GM23338 (cell line): ENCODE data around the gene XAB2.

Experiments used
- CREB1 ChIP-seq: fragments of 250-450 bp; sonication (Bioruptor Pico); IDR thresholded peaks from 2 replicates; pipeline ENCODE4 v1.5.0; 2020; ENCODE audit warnings: low read depth, mild to moderate bottlenecking, moderate library complexity
- EZH2 ChIP-seq: fragments of 200-600 bp; sonication (generic); IDR thresholded peaks from one replicate; pipeline ENCODE4 v1.8.0; 2017; ENCODE audit warnings: antibody characterized with exemption, mild to moderate bottlenecking, low read depth; ENCODE audit not compliant: unreplicated experiment
- EZH2phosphoT487 ChIP-seq: fragments of 200-600 bp; sonication (generic); IDR thresholded peaks from one replicate; pipeline ENCODE4 v1.8.1; 2018; ENCODE audit warnings: antibody characterized with exemption; ENCODE audit not compliant: unreplicated experiment
- JUNB ChIP-seq: IDR thresholded peaks from one replicate; pipeline ENCODE4 v1.6.1; 2016; ENCODE audit warnings: antibody characterized with exemption; ENCODE audit not compliant: unreplicated experiment
- NANOG ChIP-seq: IDR thresholded peaks from 2 replicates; pipeline ENCODE4 v1.6.1; 2016; ENCODE audit warnings: antibody characterized with exemption, borderline replicate concordance
- POLR2AphosphoS5 ChIP-seq: IDR thresholded peaks from 2 replicates; pipeline ENCODE4 v1.6.1; 2016; ENCODE audit warnings: antibody characterized with exemption, low read depth
- STAT1 ChIP-seq: IDR thresholded peaks from one replicate; pipeline ENCODE4 v1.6.1; 2016; ENCODE audit warnings: antibody characterized with exemption; ENCODE audit not compliant: unreplicated experiment
- ZNF331 ChIP-seq: fragments of 250-450 bp; sonication (Bioruptor Pico); IDR thresholded peaks from 2 replicates; pipeline ENCODE4 v1.5.0; 2020; ENCODE audit warnings: low read depth, mild to moderate bottlenecking, moderate library complexity
- ZNF462 ChIP-seq: fragments of 250-450 bp; sonication (Bioruptor Pico); IDR thresholded peaks from 2 replicates; pipeline ENCODE4 v1.5.0; 2020; ENCODE audit warnings: mild to moderate bottlenecking, moderate library complexity
- TF ChIP-seq, protein P1 (sequence below), 2 experiments: fragments of 200-600 bp in 1 of 2; sonication (generic) in 1 of 2; conservative IDR thresholded peaks; 2 replicates each; pipeline versions ENCODE4 v1.5.1 to v1.6.1; 2016 to 2017; ENCODE audit warnings: antibody characterized with exemption in 2 of 2, low read depth in 2 of 2, mild to moderate bottlenecking in 2 of 2, moderate library complexity in 1 of 2
- TF ChIP-seq, protein P2 (sequence below): IDR thresholded peaks from one replicate; pipeline ENCODE4 v1.6.1; 2018; ENCODE audit warnings: antibody characterized with exemption; ENCODE audit not compliant: unreplicated experiment
- TF ChIP-seq, protein P3 (sequence below): IDR thresholded peaks from 2 replicates; pipeline ENCODE4 v1.6.1; 2016; ENCODE audit warnings: antibody characterized with exemption

DNA sequence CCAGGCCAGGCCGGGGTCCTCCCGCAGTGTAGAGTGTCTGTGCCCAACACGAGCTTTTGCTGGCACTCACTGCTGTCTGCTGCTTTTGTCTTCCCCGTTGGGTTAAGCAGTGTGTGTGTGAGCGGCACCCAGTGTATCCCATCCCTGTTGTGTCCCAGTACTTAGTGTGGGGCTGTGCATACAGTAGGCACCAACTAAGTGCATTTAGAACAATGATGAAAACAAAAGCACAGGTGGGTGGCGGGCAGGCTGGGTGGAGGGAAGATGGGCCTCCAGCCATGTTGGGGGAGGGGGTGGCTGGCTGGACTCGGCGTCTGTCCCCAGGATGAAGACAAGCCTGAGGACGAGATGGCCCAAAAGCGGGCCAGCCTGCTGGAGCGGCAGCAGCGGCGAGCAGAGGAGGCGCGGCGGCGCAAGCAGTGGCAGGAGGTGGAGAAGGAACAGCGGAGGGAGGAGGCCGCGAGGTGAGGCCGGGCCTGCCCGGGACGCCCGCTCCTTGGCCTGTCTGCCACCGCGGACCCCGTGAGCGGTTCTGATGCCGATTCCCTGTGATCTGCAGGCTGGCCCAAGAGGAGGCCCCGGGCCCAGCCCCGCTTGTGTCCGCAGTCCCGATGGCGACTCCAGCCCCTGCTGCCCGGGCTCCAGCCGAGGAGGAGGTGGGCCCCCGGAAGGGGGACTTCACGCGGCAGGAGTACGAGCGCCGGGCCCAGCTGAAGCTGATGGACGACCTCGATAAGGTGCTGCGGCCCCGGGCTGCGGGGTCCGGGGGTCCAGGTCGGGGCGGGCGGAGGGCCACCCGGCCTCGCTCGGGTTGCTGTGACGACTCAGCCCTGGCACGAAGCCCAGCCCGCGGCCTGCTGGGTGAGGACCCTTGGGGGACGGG is 14.2 kb downstream of the XAB2 start:
- TF ChIP-seq CREB1 (CRISPR knock-in tag): no peak
- TF ChIP-seq, protein P1, sequence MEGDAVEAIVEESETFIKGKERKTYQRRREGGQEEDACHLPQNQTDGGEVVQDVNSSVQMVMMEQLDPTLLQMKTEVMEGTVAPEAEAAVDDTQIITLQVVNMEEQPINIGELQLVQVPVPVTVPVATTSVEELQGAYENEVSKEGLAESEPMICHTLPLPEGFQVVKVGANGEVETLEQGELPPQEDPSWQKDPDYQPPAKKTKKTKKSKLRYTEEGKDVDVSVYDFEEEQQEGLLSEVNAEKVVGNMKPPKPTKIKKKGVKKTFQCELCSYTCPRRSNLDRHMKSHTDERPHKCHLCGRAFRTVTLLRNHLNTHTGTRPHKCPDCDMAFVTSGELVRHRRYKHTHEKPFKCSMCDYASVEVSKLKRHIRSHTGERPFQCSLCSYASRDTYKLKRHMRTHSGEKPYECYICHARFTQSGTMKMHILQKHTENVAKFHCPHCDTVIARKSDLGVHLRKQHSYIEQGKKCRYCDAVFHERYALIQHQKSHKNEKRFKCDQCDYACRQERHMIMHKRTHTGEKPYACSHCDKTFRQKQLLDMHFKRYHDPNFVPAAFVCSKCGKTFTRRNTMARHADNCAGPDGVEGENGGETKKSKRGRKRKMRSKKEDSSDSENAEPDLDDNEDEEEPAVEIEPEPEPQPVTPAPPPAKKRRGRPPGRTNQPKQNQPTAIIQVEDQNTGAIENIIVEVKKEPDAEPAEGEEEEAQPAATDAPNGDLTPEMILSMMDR (conservative IDR thresholded peaks at IDR 0.05; ENCODE audit: low read depth in 2 of 2): no peak
- TF ChIP-seq ZNF331 (CRISPR knock-in tag): no peak
- TF ChIP-seq EZH2phosphoT487: no peak
- no peak for TF ChIP-seq EZH2
- TF ChIP-seq POLR2AphosphoS5: no peak
- TF ChIP-seq, protein P2, sequence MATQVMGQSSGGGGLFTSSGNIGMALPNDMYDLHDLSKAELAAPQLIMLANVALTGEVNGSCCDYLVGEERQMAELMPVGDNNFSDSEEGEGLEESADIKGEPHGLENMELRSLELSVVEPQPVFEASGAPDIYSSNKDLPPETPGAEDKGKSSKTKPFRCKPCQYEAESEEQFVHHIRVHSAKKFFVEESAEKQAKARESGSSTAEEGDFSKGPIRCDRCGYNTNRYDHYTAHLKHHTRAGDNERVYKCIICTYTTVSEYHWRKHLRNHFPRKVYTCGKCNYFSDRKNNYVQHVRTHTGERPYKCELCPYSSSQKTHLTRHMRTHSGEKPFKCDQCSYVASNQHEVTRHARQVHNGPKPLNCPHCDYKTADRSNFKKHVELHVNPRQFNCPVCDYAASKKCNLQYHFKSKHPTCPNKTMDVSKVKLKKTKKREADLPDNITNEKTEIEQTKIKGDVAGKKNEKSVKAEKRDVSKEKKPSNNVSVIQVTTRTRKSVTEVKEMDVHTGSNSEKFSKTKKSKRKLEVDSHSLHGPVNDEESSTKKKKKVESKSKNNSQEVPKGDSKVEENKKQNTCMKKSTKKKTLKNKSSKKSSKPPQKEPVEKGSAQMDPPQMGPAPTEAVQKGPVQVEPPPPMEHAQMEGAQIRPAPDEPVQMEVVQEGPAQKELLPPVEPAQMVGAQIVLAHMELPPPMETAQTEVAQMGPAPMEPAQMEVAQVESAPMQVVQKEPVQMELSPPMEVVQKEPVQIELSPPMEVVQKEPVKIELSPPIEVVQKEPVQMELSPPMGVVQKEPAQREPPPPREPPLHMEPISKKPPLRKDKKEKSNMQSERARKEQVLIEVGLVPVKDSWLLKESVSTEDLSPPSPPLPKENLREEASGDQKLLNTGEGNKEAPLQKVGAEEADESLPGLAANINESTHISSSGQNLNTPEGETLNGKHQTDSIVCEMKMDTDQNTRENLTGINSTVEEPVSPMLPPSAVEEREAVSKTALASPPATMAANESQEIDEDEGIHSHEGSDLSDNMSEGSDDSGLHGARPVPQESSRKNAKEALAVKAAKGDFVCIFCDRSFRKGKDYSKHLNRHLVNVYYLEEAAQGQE: no peak
- TF ChIP-seq STAT1: no peak
- TF ChIP-seq JUNB: no peak
- TF ChIP-seq NANOG: no peak
- TF ChIP-seq, protein P3, sequence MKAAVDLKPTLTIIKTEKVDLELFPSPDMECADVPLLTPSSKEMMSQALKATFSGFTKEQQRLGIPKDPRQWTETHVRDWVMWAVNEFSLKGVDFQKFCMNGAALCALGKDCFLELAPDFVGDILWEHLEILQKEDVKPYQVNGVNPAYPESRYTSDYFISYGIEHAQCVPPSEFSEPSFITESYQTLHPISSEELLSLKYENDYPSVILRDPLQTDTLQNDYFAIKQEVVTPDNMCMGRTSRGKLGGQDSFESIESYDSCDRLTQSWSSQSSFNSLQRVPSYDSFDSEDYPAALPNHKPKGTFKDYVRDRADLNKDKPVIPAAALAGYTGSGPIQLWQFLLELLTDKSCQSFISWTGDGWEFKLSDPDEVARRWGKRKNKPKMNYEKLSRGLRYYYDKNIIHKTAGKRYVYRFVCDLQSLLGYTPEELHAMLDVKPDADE: no peak
- TF ChIP-seq ZNF462 (CRISPR knock-in tag): no peak
